Stimulated activated naive CD4-positive, alpha-beta T cell (primary cell): ENCODE results near the gene FUOM.

Experiments used
- DNase-seq, 6 experiments: peaks; one replicate each; lab custom pipeline; 2025; lab: John Stamatoyannopoulos, UW

Gene FUOM, protein sequence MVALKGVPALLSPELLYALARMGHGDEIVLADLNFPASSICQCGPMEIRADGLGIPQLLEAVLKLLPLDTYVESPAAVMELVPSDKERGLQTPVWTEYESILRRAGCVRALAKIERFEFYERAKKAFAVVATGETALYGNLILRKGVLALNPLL

DNA sequence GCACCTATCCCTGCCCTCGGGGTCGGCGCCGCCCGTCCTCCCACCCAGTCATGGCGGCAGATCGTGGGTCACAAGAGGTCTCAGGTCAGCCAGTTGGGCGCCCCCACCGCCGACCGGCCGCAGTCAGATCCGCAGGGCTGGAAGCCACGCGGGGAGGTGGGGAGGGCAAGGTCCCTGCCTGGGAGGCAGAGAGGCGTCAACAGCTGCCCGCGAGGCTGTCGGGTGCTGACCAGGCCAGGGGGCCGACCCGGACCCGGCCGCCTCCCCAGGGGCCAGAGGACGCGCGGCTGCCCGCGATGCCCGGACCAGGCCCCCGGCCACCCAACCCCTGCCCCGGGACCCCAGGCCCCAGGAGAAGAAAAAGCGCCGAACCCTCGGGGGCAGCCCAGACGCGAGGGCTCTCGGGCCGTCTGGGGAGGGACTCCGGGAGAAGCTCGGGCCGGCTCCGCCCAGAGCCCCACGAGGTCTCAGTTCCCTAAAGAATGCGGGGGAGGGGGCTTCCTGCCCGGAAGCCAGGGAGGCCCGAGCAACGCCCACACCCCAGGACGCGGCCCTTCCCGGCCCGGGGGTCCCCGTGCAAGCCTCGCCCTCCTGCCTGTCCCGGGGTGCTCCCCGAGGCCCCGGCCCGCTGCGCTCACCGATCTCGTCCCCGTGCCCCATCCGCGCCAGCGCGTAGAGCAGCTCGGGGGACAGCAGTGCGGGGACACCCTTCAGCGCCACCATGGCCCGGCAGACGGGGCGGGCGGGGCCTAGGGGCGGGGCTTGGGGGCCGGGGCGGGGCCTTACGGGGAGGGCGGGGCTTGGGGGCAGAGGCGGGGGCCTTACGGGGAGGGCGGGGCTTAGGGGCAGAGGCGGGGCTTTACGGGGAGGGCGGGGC is at the start of gene FUOM:
Gene FUOM, minus strand, starts transcription at position 735 of the 877 bp plus-strand sequence. Its CDS starts 12 bp downstream, at position 723.
- DNase-seq = peak; percentile 42 to 80 (median 76)

- DNase-seq = no peak
These were observed 48.2 kb upstream of the FUOM start for GRCh38 chr10:133405844-133406527.

DNA sequence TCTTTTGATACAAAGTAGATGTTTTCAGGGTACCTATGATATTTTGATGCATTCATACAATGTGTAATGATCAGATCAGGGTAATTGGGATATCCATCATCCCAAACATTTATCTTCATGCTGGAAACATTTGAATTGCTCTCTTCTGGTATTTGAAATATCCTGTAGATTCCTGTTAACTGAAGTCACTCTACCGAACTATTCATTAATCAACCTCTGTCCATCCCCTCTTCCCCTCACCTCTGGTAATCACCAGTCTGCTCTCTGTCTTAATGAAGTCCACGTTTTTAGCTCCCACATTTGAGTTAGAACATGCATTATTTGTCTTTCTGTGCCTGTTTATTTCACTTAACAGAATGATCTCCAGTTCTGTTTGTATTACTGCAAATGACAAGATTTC is 47.5 kb upstream of the FUOM start:
- DNase-seq = no peak

DNA sequence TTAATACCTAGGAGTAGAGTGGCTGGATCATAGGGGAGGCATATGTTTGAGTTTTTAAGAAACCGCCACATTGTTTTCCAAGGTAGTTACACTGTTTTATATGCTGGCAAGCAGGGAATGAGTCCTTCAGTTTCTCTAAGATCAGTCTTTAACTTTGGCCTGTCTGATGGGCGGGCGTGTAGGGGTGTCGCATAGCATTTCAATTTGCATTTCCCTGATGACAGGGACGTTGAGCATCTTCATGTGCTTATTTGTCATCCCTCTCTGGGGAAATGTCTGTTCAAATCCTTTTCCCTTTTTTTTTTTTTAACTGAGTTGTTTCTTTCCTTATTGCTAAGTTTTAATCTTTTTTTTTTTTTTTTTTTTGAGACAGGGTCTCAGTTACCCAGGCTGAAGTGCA is 46.0 kb upstream of the FUOM start:
- no peak for DNase-seq

DNA sequence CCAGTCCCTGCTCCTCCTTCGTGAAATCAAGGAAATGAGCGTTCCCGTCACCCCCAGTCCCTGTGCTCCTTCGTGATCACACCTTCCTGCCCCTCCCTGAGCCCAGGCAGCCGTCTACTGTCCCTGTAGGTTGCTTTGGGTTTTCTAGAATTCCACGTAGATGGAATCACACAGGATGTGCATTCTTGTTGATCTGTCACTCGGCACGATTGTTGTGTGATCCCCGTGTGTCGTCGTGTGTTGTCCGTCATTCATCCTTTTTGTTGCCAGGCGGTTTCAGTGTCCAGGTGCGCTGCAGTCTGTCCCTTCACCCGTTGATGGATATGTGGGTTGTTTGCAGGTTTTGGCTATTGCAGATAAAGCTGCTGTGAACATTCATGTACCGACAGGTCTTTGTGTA is 45.5 kb upstream of the FUOM start:
- no peak for DNase-seq

- no peak for DNase-seq
These were observed 44.3 kb upstream of the FUOM start for GRCh38 chr10:133401981-133402725.

GRCh38 chr10:133401500-133401899 is 43.7 kb upstream of the FUOM start:
- DNase-seq = no peak

DNA sequence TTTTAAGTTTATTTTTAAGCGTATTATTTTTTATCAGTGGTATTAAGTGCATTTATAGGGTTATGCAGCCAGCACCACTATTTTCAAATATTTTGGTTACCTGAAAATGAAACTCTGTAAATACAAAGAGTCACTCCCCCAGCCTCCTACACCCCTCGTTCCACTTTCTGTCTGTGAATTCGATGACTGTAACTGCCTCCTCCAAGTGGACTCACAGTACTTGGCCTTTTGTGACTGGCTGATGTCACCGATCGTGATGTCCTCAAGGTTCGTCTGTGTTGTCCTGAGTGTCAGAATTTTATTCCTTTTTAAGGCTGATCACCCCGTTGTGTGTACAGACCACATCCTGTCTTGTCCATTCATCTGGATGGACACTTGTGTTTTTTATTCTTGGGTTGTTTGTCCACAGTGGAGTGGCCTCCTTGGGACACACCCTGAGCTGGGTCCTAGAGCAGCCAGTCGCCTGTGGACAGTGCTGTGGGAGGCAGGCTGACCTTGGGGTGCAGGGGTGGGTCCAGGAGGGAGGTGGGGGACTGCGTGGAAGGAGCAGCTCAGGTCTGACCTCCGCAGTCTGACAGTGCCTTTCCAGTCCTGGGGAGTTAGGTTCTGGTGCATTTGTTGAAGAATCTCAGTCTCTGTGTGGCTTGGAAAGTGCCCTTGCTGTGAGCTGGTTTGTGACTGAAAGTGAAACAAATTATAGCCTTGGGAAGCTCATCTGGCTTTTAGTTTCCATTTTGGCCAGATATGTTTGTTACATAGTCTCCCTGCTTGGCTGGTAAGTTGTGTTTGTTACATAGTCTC is 43.0 kb upstream of the FUOM start:
- no peak for DNase-seq

DNA sequence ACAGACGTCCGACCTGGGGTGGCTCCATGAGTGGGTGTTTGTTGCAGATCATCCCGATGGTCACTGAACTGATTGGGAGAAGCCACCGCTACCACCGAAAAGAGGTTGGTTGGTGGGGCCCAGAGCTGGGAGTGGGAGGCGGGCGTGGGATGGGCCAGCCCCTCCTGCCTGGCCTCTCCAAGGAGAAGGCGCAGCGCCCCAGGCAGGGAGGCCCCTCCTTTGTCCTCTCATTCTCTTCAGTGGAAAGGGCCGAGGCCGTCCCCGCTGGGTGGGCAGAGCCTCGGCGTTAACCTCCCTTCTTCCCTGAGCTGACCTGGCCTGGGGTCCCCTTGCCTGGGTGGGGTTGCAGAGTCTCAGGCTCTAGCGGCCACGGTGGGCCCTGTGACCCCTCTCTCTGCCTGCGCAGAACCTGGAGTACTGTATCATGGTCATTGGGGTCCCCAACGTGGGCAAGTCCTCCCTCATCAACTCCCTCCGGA is 41.3 kb upstream of the FUOM start:
- DNase-seq = no peak

DNA sequence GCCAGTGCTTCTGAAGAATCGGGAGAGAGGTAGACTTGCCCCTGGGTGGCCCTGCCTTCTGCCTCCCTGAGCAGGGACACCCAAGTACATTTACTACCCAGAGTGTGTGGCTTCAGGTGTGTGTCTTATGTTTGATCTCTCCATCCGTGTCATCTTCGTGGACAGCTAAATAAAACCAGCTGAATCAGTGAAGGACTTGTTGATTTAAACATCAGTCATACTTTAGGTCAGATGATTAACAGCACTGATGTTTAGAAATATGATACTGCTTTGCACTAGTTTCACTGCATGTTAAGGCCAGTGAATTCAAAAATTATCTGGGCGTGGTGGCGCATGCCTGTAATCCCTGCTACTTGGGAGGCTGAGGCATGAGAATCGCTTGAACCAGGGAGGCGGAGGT is 40.1 kb upstream of the FUOM start:
- no peak for DNase-seq

- no peak for DNase-seq
These were observed 38.3 kb upstream of the FUOM start for GRCh38 chr10:133396035-133396624.

GRCh38 chr10:133394801-133395221 is 37.0 kb upstream of the FUOM start:
- DNase-seq = no peak

DNA sequence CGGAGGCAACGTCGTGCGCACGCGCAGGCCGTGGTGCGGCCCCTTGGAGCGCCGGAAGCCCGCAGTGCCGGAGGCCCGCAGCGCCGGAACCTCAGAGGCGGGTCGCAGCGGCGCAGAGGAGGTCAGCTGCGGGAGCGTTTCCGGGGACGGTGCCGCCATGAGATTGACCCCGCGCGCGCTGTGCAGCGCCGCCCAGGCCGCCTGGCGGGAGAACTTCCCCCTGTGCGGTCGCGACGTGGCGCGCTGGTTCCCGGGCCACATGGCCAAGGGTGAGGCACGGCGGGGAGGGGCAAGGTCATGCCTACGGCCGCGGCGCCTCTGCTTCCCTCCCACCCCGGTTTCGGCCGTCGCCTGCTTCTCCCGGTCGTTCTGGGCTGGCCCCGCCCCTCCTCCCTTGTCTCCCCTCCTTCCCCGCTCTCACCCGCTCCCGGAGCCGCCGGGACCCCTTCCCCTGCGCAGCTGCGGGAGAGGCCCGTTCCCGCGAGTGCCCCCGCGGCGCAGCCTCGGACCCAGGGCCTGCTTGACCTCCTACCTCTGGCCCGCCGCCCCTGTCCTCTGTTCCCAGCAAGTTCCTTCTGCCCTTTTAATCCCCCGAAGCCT is 36.3 kb upstream of the FUOM start, which contains the start of gene MTG1:
Gene MTG1, plus strand, starts transcription at position 94 of the 600 bp plus-strand sequence. Its CDS starts 64 bp downstream, at position 158.
- DNase-seq = peak; percentile 82 to 92 (median 88)

GRCh38 chr10:133393401-133394063 is 35.7 kb upstream of the FUOM start:
- DNase-seq = no peak

- DNase-seq = no peak
These were observed 34.1 kb upstream of the FUOM start for GRCh38 chr10:133391761-133392518.

DNA sequence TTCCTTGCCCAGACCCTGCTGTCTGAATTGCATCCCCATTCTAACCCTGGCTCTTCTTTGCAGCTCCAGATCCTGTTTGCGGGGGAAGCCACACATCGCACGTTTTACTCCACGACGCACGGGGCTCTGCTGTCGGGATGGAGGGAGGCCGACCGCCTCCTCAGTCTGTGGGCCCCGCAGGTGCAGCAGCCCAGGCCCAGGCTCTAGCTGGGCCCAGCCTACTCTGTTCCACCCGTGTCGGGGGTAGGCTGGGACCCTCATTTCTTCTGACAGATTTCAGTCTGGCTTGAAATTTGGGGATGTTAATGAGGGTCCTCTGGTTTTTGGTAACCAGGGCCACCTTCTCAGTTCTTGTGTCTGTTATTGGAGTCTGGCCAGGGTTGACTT is 33.4 kb upstream of the FUOM start:
- no peak for DNase-seq

DNA sequence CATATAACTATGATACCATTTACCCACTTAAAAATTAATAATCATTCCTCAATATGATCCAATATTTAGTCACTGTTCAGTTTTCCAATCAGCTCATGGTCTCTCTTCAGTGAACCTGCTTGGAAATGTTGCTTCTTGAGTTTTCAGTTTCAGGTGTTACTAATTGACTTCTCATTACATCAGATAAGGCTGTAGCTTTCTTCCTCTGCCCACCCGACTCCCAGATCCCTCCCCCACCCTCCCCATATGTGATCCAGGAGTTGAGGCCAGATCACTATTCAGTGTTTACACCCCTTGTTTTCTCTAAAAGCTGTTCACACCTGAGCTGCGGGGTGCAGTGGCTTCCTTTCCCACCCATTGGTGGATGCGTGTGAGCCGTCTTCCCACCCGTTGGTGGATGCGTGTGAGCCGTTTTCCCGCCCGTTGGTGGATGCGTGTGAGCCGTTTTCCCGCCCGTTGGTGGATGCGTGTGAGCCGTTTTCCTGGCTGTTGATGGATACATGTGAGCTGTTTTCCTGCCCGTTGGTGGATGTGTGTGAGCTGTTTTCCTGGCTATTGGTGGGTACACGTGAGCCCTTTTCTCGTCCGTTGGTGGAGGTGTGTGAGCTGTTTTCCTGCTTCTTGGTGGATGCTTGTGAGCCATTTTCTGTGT is 32.9 kb upstream of the FUOM start:
- DNase-seq = no peak
